Hepatocyte (in vitro differentiated cells): ENCODE measurements around the gene KATNB1. TPM values are rescaled to one million over a fixed set of nuclear protein-coding genes. Genes with fewer than 3 reads are reported as not detected.

Experiments
- DNase-seq: peaks from one replicate; pipeline ENCODE4 v3.0.0-alpha.2; 2016; ENCODE audit warnings: low spot score
- H2AFZ ChIP-seq: fragments of 200-600 bp; sonication (generic); 2 replicates; pipeline ENCODE4 v1.6.0; 2016; ENCODE audit warnings: antibody characterized with exemption, mild to moderate bottlenecking
- H3K27ac ChIP-seq: fragments of 200-600 bp; sonication (generic); 2 replicates; pipeline ENCODE4 v1.5.1; 2016; ENCODE audit warnings: mild to moderate bottlenecking
- H3K27me3 ChIP-seq: fragments of 200-600 bp; sonication (generic); 2 replicates; pipeline ENCODE4 v1.6.1; 2016
- H3K36me3 ChIP-seq: fragments of 200-600 bp; sonication (generic); replicated peaks from 2 replicates; pipeline ENCODE4 v1.5.1; 2016; ENCODE audit warnings: low read depth; ENCODE audit not compliant: insufficient read depth
- H3K4me1 ChIP-seq: fragments of 200-600 bp; sonication (generic); 2 replicates; pipeline ENCODE4 v1.5.1; 2016; ENCODE audit warnings: mild to moderate bottlenecking, moderate library complexity; ENCODE audit not compliant: insufficient read depth
- H3K4me2 ChIP-seq: fragments of 200-600 bp; sonication (generic); 2 replicates; pipeline ENCODE4 v1.6.0; 2016
- H3K4me3 ChIP-seq: fragments of 200-600 bp; sonication (generic); 2 replicates; pipeline ENCODE4 v1.5.1; 2016; ENCODE audit warnings: mild to moderate bottlenecking
- H3K79me2 ChIP-seq: fragments of 200-600 bp; sonication (generic); 2 replicates; pipeline ENCODE4 v1.6.0; 2017; ENCODE audit warnings: mild to moderate bottlenecking
- H3K9me2 ChIP-seq: fragments of 200-600 bp; sonication (generic); replicated peaks from 2 replicates; pipeline ENCODE4 v1.6.0; 2017; ENCODE audit warnings: mild to moderate bottlenecking; ENCODE audit not compliant: insufficient read depth
- H3K9me3 ChIP-seq: fragments of 200-600 bp; sonication (generic); 2 replicates; pipeline ENCODE4 v1.5.1; 2016; ENCODE audit warnings: low read depth, mild to moderate bottlenecking
- H4K20me1 ChIP-seq: fragments of 200-600 bp; sonication (generic); 2 replicates; pipeline ENCODE4 v1.6.0; 2016; ENCODE audit warnings: mild to moderate bottlenecking; ENCODE audit not compliant: insufficient read depth, poor library complexity, severe bottlenecking
- EZH2 ChIP-seq: fragments of 200-600 bp; sonication (generic); IDR thresholded peaks from 2 replicates; pipeline ENCODE4 v1.6.1; 2016; ENCODE audit warnings: antibody characterized with exemption, mild to moderate bottlenecking, borderline replicate concordance
- EZH2phosphoT487 ChIP-seq: fragments of 200-600 bp; sonication (generic); IDR thresholded peaks from one replicate; pipeline ENCODE4 v1.6.1; 2018; ENCODE audit warnings: antibody characterized with exemption, mild to moderate bottlenecking, low read depth, moderate library complexity; ENCODE audit not compliant: unreplicated experiment, severe bottlenecking
- WGBS: methylation state at CpG from one replicate; pipeline ENCODE4 v1.1.6; 2016; ENCODE audit warnings: low lambda C conversion rate; ENCODE audit errors: missing lambda C conversion rate; 5-methylcytosine and 5-hydroxymethylcytosine counted together
- polyA plus RNA-seq: library from polyadenylated mRNA; unstranded; fragments of >200 nt; fragmentation: Nextera tagmentation; extraction: Ambion mirVana; gene quantifications from 2 replicates; pipeline ENCODE4 v1.2.1, GENCODE V29; 2016
- total RNA-seq: library from RNA; depleted of rRNA; stranded (reverse); fragments of >200 nt; gene quantifications from 2 replicates; pipeline ENCODE4 v1.2.3, GENCODE V29; 2014
- TF ChIP-seq, protein P1 (sequence below): fragments of 200-600 bp; sonication (generic); IDR thresholded peaks from 2 replicates; pipeline ENCODE4 v1.5.1; 2016; ENCODE audit warnings: antibody characterized with exemption, mild to moderate bottlenecking; ENCODE audit not compliant: poor library complexity

Gene KATNB1
- total and polyA plus RNA-seq, 2 experiments from 2014 or later: 12.3 to 15.3 TPM

DNA sequence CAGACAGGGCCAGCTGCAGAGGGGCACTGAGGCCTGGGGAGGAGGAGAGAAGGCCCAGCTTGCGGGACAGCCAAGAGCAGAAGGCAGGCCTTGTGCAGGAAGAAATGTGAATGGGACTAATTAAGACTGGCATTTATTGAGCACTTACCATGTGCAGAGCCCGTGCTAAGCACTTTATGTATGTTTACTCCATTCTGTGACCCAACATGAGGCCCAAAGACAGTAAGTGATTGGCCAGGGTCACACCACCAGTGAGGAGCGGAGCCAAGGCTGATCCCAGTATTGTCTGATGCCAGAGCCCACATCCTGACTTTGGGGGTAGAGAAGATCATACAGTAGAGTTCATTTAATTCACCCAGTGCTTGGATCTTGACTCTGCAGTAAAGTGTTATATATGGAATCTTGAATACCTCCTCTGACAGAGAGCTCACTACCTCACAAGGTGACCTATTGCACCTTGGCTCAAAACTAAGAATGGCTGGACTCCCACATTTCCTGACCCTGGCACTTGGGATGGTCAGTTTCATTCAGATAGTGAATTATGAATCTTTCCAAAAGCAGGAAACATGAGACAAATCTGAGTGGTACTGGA lies 13.6 kb downstream of the KATNB1 start:
- Histone ChIP-seq H3K4me1 (no peaks in the 10 kb centered on the region), H3K9me2 (no peaks in the 10 kb centered on the region), H3K27me3 (no peaks in the 10 kb centered on the region), H3K36me3 (no peaks in the 10 kb centered on the region), H3K4me2 (no peak overlapping the region), H3K79me2 (no peaks in the 10 kb centered on the region), H4K20me1 (no peaks in the 10 kb centered on the region), H3K9me3 (no peaks in the 10 kb centered on the region), H2AFZ (no peak overlapping the region), H3K4me3 (no peak overlapping the region), H3K27ac (no peak overlapping the region)
- 77% methylated on average over 3 of the region's 3 CpGs for WGBS
- no peak for DNase-seq
- TF ChIP-seq, protein P1, sequence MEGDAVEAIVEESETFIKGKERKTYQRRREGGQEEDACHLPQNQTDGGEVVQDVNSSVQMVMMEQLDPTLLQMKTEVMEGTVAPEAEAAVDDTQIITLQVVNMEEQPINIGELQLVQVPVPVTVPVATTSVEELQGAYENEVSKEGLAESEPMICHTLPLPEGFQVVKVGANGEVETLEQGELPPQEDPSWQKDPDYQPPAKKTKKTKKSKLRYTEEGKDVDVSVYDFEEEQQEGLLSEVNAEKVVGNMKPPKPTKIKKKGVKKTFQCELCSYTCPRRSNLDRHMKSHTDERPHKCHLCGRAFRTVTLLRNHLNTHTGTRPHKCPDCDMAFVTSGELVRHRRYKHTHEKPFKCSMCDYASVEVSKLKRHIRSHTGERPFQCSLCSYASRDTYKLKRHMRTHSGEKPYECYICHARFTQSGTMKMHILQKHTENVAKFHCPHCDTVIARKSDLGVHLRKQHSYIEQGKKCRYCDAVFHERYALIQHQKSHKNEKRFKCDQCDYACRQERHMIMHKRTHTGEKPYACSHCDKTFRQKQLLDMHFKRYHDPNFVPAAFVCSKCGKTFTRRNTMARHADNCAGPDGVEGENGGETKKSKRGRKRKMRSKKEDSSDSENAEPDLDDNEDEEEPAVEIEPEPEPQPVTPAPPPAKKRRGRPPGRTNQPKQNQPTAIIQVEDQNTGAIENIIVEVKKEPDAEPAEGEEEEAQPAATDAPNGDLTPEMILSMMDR: no peak
- TF ChIP-seq EZH2phosphoT487 (no peak), EZH2 (no peak)

DNA sequence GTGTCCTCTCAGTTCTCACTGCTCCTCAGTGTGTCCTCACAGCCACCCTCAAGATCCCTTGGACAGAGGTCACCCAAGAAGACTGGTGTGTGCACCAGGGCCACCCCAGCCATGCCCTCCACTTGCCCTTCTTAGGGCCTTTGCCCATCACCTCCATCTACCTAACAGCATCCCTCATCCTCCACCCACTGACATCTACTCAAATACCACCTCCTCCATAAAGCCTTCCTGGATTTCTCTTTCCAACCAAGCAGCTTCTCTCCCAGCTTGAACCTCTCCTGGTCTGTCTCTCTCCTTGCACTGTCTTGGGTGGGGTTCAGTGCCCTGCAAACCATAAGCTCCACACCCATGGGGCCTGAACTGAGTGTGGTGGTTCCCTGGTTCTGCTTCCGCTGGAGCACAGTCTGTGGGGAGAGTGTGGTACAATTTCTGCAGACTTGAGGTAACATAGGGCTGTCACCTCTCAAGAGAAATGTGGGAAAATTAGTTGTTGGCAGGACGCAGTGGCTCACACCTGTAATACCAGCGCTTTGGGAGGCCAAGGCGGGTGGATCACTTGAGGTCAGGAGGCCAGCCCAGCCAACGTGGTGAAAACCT lies 14.4 kb downstream of the KATNB1 start:
- Histone ChIP-seq H3K4me1 (no peaks in the 10 kb centered on the region), H3K79me2 (no peaks in the 10 kb centered on the region), H3K36me3 (no peaks in the 10 kb centered on the region), H3K4me2 (no peak overlapping the region), H3K9me3 (no peaks in the 10 kb centered on the region), H3K9me2 (no peaks in the 10 kb centered on the region), H3K4me3 (no peak overlapping the region), H3K27me3 (no peaks in the 10 kb centered on the region), H3K27ac (no peak overlapping the region), H2AFZ (no peak overlapping the region), H4K20me1 (no peaks in the 10 kb centered on the region)
- WGBS: 96% methylated on average over 5 of the region's 5 CpGs
- no peak for DNase-seq
- TF ChIP-seq EZH2phosphoT487: no peak
- TF ChIP-seq, protein P1: no peak
- no peak for TF ChIP-seq EZH2

DNA sequence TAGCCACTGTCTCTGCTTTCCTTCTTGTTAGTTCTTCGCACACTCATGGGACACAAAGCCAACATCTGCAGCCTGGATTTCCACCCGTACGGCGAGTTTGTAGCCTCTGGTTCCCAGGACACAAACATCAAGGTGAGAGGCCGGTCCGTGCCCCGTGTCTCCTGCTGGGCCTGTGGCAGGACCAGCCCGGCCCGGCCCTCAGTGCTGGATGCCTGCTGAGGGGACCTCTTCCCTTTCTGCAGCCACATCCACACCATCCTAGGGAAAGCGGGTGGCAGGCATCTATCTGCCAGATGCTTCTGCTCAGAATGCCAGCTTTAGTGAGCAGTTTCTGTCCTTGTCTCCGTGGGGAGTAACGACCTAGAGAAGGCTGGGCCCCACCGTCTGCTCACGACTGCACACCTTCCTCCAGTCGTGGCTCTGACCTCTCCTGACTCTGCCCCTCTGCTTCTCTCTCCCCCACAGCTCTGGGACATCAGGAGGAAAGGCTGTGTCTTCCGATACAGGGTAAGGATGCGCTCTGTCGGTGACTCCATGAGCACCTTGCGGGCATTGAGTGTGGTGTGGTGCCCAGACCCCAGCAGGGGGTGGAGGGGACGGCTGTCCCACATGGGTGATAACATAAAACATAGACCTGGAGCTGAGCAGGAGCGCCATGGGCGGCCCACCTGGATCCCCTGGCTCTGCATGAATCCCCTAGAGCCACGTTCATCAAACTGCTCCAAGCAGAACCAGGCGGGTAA lies 15.4 kb downstream of the KATNB1 start:
- DNase-seq: no peak
- no peaks in the 10 kb centered on the region for H3K36me3 ChIP-seq
- H4K20me1 ChIP-seq: no peaks in the 10 kb centered on the region
- no peak overlapping the region for H3K4me3 ChIP-seq
- no peak overlapping the region for H2AFZ ChIP-seq
- no peak overlapping the region for H3K4me2 ChIP-seq
- WGBS: 91% methylated on average over 23 of the region's 24 CpGs
- H3K27ac ChIP-seq: no peak overlapping the region
- TF ChIP-seq, protein P1: no peak
- TF ChIP-seq EZH2phosphoT487 (no peak), EZH2 (no peak)
- no peaks in the 10 kb centered on the region for H3K79me2 ChIP-seq
- H3K9me2 ChIP-seq: no peaks in the 10 kb centered on the region
- H3K27me3 ChIP-seq: no peaks in the 10 kb centered on the region
- H3K9me3 ChIP-seq: no peaks in the 10 kb centered on the region
- no peaks in the 10 kb centered on the region for H3K4me1 ChIP-seq
